K562 (cell line): ENCODE data around the gene ZNF778. TPM values are rescaled to one million over a fixed set of nuclear protein-coding genes. Genes with fewer than 3 reads are reported as not detected.

ENCODE experiments used
- ATAC-seq: fragments of 200-7000 bp; cut with Tn5 transposase; 3 replicates; pipeline ENCODE4 v1.9.1; 2020; ENCODE audit warnings: moderate library complexity
- BruUV-seq: library from RNA; stranded (reverse); fragments of 400-500 nt; replicated peaks from 2 replicates; lab custom pipeline; 2021; lab: Mats Ljungman, UMichigan
- CTCF ChIA-PET: fragments of 300-600 bp; formaldehyde crosslinking; extraction: SDS; loops from one replicate; lab custom pipeline; 2021; ENCODE audit warnings: low intra/inter-chr PET ratio; lab: Yijun Ruan, JAX
- POLR2A ChIA-PET: fragments of 300-600, 350-650 bp; sonication (Branson Sonifier 250); formaldehyde crosslinking; extraction: SDS; loops from one replicate; lab custom pipeline; 2021; ENCODE audit warnings: antibody characterized with exemption, inconsistent platforms; lab: Yijun Ruan, JAX
- DNase-seq, 4 experiments: peaks; one replicate each; pipeline versions ENCODE4 v3.0.0 to v3.0.0-alpha.2; 2011 to 2018; ENCODE audit warnings: low spot score in 3 of 4, mixed read lengths in 3 of 4; ENCODE audit errors: extremely low read depth in 1 of 4
- FAIRE-seq: peaks from 2 replicates; lab custom pipeline; 2011; peaks lifted over from hg19 to GRCh38; lab: Jason Lieb, UNC
- H2AFZ ChIP-seq: 2 replicates; pipeline ENCODE4 v1.6.0; 2011; ENCODE audit warnings: low read depth, low read length, control low read depth, inconsistent platforms
- H3K27ac ChIP-seq: fragments of 200-600 bp; 3 replicates; pipeline ENCODE4 v1.8.0; 2011; ENCODE audit warnings: low read depth, mild to moderate bottlenecking, control low read depth, inconsistent platforms, low read length, moderate library complexity, mixed read lengths; ENCODE audit errors: extremely low read depth
- H3K27me3 ChIP-seq, 2 experiments: fragments of 300-600 bp in 1 of 2; 2 replicates in 1 of 2; 3 replicates in 1 of 2; pipeline versions ENCODE4 v1.6.0 to v1.8.0; 2011; ENCODE audit warnings: inconsistent platforms in 2 of 2, low read length in 2 of 2, mild to moderate bottlenecking in 1 of 2, mixed read lengths in 1 of 2, moderate library complexity in 1 of 2; ENCODE audit not compliant: control insufficient read depth in 2 of 2, insufficient read depth in 2 of 2
- H3K36me3 ChIP-seq: fragments of 300-600 bp; 3 replicates; pipeline ENCODE4 v1.8.0; 2011; ENCODE audit warnings: mild to moderate bottlenecking, low read length, inconsistent platforms; ENCODE audit not compliant: control insufficient read depth, insufficient read depth
- H3K4me1 ChIP-seq, 2 experiments: fragments of 200-600 bp in 1 of 2; replicated peaks in 1 of 2; 2 replicates in 1 of 2; 3 replicates in 1 of 2; pipeline versions ENCODE4 v1.5.1 to v1.8.0; 2011; ENCODE audit warnings: inconsistent platforms in 2 of 2, low read length in 2 of 2, mild to moderate bottlenecking in 1 of 2, mixed read lengths in 1 of 2, moderate library complexity in 1 of 2; ENCODE audit not compliant: control insufficient read depth in 2 of 2, insufficient read depth in 2 of 2
- H3K4me2 ChIP-seq: 2 replicates; pipeline ENCODE4 v1.6.1; 2011; ENCODE audit warnings: low read length, control low read depth, inconsistent platforms, mixed read lengths; ENCODE audit not compliant: insufficient read depth
- H3K4me3 ChIP-seq: fragments of 200-600 bp; sonication (generic), shearing (Covaris generic); 2 replicates; pipeline ENCODE4 v1.5.1; 2016; ENCODE audit warnings: control low read depth, inconsistent platforms
- H3K79me2 ChIP-seq: fragments of 200-600 bp; 3 replicates; pipeline ENCODE4 v1.8.0; 2011; ENCODE audit warnings: low read length, inconsistent platforms; ENCODE audit not compliant: control insufficient read depth, insufficient read depth
- H3K9ac ChIP-seq, 2 experiments: 2 replicates each; pipeline versions ENCODE4 v1.6.0 to v1.6.1; 2011; ENCODE audit warnings: low read depth in 2 of 2, low read length in 2 of 2, control low read depth in 1 of 2, inconsistent platforms in 1 of 2, mild to moderate bottlenecking in 1 of 2, mixed read lengths in 1 of 2; ENCODE audit not compliant: insufficient read depth in 1 of 2
- H3K9me1 ChIP-seq: one replicate; pipeline ENCODE4 v1.6.0; 2011; ENCODE audit warnings: inconsistent platforms, mild to moderate bottlenecking, low read length, moderate library complexity; ENCODE audit not compliant: control insufficient read depth, insufficient read depth
- H3K9me3 ChIP-seq: replicated peaks from 2 replicates; pipeline ENCODE4 v1.5.1; 2011; ENCODE audit warnings: low read depth, low read length, inconsistent platforms; ENCODE audit not compliant: control insufficient read depth, insufficient read depth
- H4K20me1 ChIP-seq: replicated peaks from 2 replicates; pipeline ENCODE4 v1.6.1; 2011; ENCODE audit warnings: low read length, inconsistent platforms, mixed read lengths; ENCODE audit not compliant: control insufficient read depth, insufficient read depth
- FOXJ2 ChIP-seq: fragments of 200-800 bp; sonication (Bioruptor generic); IDR thresholded peaks from 2 replicates; pipeline ENCODE4 v1.6.1; 2016; ENCODE audit warnings: missing genetic modification characterization, missing compliant biosample characterization
- FUS ChIP-seq: fragments of 200-400 bp; formaldehyde crosslinking; optimal IDR thresholded peaks from 2 replicates; pipeline ENCODE3; 2017; ENCODE audit warnings: low read depth, low read length
- MAX ChIP-seq: sonication (generic); formaldehyde crosslinking; IDR thresholded peaks from 2 replicates; pipeline ENCODE4 v1.9.0; 2022; ENCODE audit warnings: mild to moderate bottlenecking, missing genetic modification reagents
- PPARD ChIP-seq: fragments of 250-450 bp; sonication (Bioruptor Pico); IDR thresholded peaks from 2 replicates; pipeline ENCODE4 v1.8.0; 2022; ENCODE audit warnings: inconsistent platforms, mild to moderate bottlenecking, moderate library complexity
- TBP ChIP-seq: optimal IDR thresholded peaks from 2 replicates; pipeline ENCODE3; 2011; ENCODE audit warnings: low read depth, low read length, improper control_type of control experiment
- YY1 ChIP-seq, 3 experiments: IDR thresholded peaks; 2 replicates each; pipeline ENCODE4 v1.6.1; 2011; ENCODE audit warnings: low read length in 2 of 3, mild to moderate bottlenecking in 2 of 3, moderate library complexity in 2 of 3, borderline replicate concordance in 1 of 3, control low read depth in 1 of 3, low read depth in 1 of 3; ENCODE audit not compliant: insufficient read depth in 3 of 3, insufficient replicate concordance in 2 of 3, control insufficient read depth in 1 of 3, insufficient read length in 1 of 3; ENCODE audit errors: extremely low read depth in 1 of 3
- ZBTB33 ChIP-seq: sonication (generic); formaldehyde crosslinking; IDR thresholded peaks from 2 replicates; pipeline ENCODE4 v1.8.1; 2023; ENCODE audit warnings: mild to moderate bottlenecking, missing genetic modification reagents
- ZNF175 ChIP-seq: fragments of 200-800 bp; sonication (Bioruptor generic); IDR thresholded peaks from 2 replicates; pipeline ENCODE4 v1.6.1; 2016; ENCODE audit warnings: low read depth, mild to moderate bottlenecking, missing genetic modification characterization, missing compliant biosample characterization
- ZNF311 ChIP-seq: fragments of 250-450 bp; sonication (Bioruptor Pico); IDR thresholded peaks from 2 replicates; pipeline ENCODE4 v1.4.0; 2020; ENCODE audit warnings: mild to moderate bottlenecking, moderate library complexity
- ZNF408 ChIP-seq: fragments of 250-450 bp; sonication (Bioruptor Pico); IDR thresholded peaks from 2 replicates; pipeline ENCODE4 v1.4.0; 2020; ENCODE audit warnings: low read depth, mild to moderate bottlenecking, moderate library complexity
- WGBS: fragments of 100-300 bp; shearing (Covaris generic); methylation state at CpG from one replicate; pipeline ENCODE4 v1.1.6; 2016; ENCODE audit warnings: low coverage, mixed read lengths; ENCODE audit not compliant: insufficient coverage; ENCODE audit errors: missing lambda C conversion rate; 5-methylcytosine and 5-hydroxymethylcytosine counted together
- in situ Hi-C: fragments of 300-500 bp; cut with MboI; formaldehyde crosslinking; loops from 4 replicates; pipeline ENCODE4 v1.15.0; 2018; ENCODE audit warnings: inconsistent platforms, mixed read lengths
- intact Hi-C: fragments of 100-400 bp; cut with micrococcal nuclease; formaldehyde crosslinking; loops from 2 replicates; pipeline ENCODE4 v1.14.2; 2022
- polyA plus RNA-seq, 8 experiments: library from polyadenylated mRNA; depleted of rRNA in 4 of 8; stranded (reverse) in 5 of 8; unstranded in 3 of 8; fragments of >200 nt; fragmentation: Nextera tagmentation in 2 of 8; fragmentation: Illumina TruSeq in 1 of 8; extraction: Ambion mirVana in 2 of 8; extraction: Trizol in 1 of 8; gene quantifications; 2 replicates each; pipeline versions ENCODE4 v1.2.1 to v1.2.3, GENCODE V29; 2011 to 2014; ENCODE audit warnings: inconsistent platforms in 1 of 8, missing spikeins in 1 of 8
- total RNA-seq, 7 experiments: library from RNA; depleted of rRNA in 6 of 7; stranded (reverse); fragments of >200 nt in 6 of 7; fragmentation: Illumina TruSeq in 2 of 7; extraction: Trizol in 2 of 7; gene quantifications; 2 replicates each; pipeline versions ENCODE4 v1.2.1 to v1.2.3, GENCODE V29; 2011 to 2021; ENCODE audit warnings: low replicate concordance in 1 of 7

The ZNF778 gene
- total and polyA plus RNA-seq, 9 of the 15 experiments (the other 6 are each of a cell fraction or from before 2014, with no cell fraction given): 0.70 to 60.6 (median 7.5) TPM

- TF ChIP-seq MAX (CRISPR knock-in tag) (no peak), ZNF175 (no peak), FOXJ2 (tag) (no peak), TBP (no peak), ZBTB33 (peak; percentile 62), FUS (no peak), PPARD (no peak)
Observed at GRCh38 chr16:89168381-89169189, 48.9 kb upstream of the ZNF778 start (continued).

- in situ Hi-C loops: loop anchor here (5.0 kb wide), 1 partner anchor 357 kb away; the partner anchor contains the start of gene APRT
- Histone ChIP-seq H3K27me3 (peaks cover 0 to 18% of the 10 kb centered on the region in 2 experiments; a peak in 2 of 5 replicates), H3K79me2 (no peaks in the 10 kb centered on the region), H3K36me3 (no peaks in the 10 kb centered on the region), H3K27ac (no peak overlapping the region), H3K4me3 (no peak overlapping the region), H3K4me1 (peaks cover 18 to 93% of the 10 kb centered on the region in 2 experiments), H2AFZ (no peak overlapping the region), H3K9ac (no peak overlapping the region), H3K4me2 (no peak overlapping the region), H3K9me3 (no peaks in the 10 kb centered on the region), H4K20me1 (peaks cover 3% of the 10 kb centered on the region; the same call in 1 of the 2 replicates), H3K9me1 (no peaks in the 10 kb centered on the region)
- intact Hi-C loops: loop anchor here (2.0 to 10.0 kb wide), 3 partner anchors 47 to 357 kb away; partner anchors contain the start of genes CBFA2T3 and ZNF778
- no peak for DNase-seq
- BruUV-seq: no TSS peak
- FAIRE-seq: no peak
- no peak for ATAC-seq
- TF ChIP-seq ZNF408 (no peak), YY1 (IDR thresholded peaks at IDR 0.05; ENCODE audit: borderline replicate concordance in 1 of 3, control insufficient read depth in 1 of 3, extremely low read depth in 1 of 3, insufficient read depth in 3 of 3, insufficient read length in 1 of 3, insufficient replicate concordance in 2 of 3, low read depth in 1 of 3, low read length in 2 of 3) (no peak), ZNF311 (CRISPR knock-in tag) (no peak)
- WGBS: 27% methylated on average over 13 of the region's 14 CpGs
- ChIA-PET CTCF (interaction anchor here (0.6 to 0.7 kb wide), 2 partner anchors 357 to 715 kb away, joined by 3 to 4 read pairs; no protein-coding TSS in a partner anchor), POLR2A (interaction anchor here (0.6 to 0.8 kb wide), 2 partner anchors 150 to 390 kb away, joined by 3 read pairs; no protein-coding TSS in a partner anchor)
Observed at GRCh38 chr16:89169778-89170177, 47.7 kb upstream of the ZNF778 start.
